Measurements from ENCODE around the gene EGF. TPM values are rescaled to one million over a fixed set of nuclear protein-coding genes. Genes with fewer than 3 reads are reported as not detected.

Gene EGF
- polyA plus RNA-seq, 1 donor: 10.3 TPM

DNA sequence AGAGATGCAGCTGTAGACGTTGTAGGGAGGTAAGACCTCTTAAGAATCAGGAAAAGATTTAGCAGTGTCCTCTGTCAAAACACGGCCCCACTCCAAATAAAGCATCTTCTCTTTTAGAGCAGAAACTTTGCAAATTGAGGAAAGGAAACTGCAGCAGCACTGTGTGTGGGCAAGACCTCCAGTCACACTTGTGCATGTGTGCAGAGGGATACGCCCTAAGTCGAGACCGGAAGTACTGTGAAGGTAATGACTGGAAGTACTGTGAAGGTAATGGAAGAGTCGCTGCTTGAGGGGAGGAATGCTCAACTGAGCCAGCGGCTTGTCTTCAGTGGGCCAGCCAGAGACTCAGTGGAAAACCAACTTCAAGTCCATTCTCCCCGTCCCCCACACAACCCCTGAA, 46.5 kb downstream of the EGF start:
- no peak for DNase-seq (ENCODE audit: low read depth)

DNA sequence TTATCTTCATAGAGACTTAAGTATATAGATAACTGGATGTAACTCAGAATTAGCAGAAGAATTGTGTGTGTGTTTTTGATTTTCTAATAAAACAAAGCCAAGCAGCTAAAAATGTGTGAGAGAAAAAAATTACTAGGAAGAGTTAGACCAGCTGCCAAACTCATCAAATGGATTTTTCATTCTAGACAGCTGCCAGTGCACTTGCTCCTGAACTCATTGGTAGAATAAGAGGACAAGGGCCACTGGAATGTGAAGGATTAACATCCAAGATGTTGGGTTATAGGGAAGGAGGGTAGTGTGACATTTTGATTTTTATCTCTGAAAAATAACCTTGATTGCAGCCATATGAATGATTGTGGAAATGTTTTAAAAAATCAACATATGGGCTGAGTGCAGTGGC, 49.7 kb downstream of the EGF start:
- DNase-seq (ENCODE audit: low read depth): no peak

DNA sequence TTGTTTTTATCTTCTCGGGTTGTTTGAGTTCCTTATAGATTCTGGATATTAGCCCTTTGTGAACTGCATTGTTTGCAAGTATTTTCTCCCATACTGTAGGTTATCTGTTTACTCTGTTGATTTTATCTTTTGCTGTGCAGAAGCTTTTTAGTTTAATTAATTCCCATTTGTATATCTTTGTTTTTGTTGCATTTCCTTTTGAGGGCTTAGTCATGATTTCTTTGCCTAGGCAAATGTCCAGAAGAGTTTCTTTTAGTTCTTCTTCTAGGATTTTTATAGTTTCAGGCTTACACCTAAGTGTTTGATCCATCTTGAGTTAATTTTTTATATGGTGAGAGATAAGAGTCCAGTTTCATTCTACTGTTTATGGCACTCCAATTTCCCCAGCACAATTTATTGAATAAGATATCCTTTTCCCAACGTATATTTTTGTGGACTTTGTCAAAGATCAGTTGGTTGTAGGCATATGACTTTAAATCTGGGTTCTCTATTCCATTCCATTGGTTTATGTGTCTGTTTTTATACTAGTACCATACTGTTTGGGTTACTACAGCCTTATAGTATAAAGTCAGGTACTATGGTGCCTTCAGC, 54.3 kb downstream of the EGF start:
- no peak for DNase-seq (ENCODE audit: low read depth)

DNA sequence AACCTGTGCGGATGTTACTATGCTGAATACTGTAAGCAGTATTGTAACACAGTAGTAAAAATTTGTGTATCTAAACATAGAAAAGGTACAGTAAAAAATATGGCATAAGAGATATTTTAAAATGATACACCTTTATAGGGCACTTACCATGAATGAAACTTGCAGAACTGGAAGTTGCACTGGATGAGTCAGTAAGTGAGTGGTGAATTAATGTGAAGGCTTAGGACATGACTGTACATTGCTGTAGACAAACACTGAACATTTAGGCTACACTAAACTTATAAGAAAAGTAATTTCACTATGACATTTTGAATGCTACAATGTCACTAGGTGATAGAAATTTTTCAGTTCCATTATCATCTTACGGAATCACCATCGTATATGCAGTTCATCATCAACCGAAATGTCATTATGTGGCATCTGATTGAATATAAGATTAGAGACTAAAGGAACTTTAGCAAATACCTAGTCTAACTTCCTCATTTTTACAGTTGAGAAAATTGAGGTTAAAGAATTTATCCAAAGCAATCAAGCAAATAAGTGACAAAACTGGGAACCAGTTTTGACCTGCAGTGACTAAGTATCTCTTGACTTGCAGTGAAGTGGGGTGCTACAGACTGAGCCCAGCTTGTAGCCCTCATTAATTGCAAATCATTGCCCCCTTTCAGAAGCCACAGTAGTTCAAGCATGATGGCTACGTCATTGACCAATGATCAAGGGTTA, 55.3 kb downstream of the EGF start:
- DNase-seq (ENCODE audit: low read depth): no peak

DNA sequence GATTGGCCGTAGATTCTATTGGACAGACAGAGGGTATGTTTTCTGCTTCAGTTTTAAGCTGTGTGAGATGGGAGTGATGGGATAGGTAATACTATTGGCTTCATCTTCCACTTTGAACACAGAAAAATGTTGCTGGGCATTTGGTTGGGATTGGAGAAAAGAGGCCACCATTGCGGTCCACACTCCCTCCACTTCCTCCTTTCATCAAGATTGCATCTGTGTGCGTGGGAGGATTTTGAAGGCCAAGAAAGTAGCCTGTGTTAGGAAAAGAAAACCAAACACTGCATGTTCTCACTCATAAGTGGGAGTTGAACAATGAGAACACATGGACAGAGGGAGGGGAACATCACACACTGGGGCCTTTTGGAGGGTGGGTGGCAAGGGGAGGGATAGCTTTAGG, 56.4 kb downstream of the EGF start:
- no peak for DNase-seq (ENCODE audit: low read depth)

DNA sequence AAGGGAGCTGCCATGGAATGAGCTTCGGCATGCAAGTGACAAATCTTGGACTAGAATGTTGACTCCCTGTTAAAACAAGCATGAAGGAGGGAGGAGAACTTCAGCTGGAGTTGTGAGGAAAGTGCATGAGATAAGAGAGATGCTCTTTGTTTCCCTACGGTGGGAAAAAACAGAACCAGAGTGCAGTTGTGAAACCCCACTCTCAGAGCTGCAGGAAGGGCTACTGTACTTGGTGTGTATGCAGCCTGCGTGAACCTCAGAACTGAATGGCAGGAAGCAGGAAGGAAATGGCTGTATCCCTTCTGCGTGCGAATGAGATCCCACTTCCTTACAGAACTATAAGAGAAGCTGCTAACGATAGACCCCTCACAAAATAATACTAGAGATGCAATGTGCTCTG, 57.2 kb downstream of the EGF start:
- no peak for DNase-seq (ENCODE audit: low read depth)

DNA sequence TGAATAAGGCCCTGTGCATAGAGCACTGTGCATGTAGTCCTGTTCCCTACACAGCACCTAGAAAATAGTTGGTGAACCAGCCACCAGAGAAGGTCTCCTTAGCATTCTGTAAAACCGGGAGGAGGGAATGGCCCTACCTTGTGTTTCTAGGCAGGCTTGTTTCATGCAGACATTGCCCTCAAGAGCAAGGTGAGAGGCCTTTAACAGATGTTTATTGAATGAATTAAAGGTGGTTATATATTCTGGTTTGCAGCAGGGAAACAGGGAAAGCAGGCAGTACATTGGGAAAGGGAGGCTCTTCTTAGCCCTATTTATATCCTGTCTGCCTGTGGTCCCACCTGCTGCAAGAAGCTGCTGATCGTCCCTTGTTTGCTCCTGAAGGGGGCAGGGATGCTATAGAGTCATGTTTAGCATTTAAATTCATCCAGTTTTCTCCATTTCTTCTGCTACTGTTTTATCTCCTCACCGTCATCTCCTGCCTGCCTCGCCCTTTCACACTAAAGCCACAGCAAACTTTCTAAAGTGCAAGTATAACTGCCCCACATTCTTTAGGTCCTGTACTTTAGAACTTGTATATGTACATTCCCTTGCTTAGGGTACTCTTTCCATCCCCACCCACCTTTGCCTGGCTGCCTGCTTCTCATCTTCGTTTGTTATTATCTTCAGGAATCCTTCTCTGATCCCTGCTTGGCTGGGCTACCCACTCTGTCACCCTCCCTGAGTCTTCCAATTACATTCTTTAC, 60.3 kb downstream of the EGF start:
- DNase-seq (ENCODE audit: low read depth): no peak

DNA sequence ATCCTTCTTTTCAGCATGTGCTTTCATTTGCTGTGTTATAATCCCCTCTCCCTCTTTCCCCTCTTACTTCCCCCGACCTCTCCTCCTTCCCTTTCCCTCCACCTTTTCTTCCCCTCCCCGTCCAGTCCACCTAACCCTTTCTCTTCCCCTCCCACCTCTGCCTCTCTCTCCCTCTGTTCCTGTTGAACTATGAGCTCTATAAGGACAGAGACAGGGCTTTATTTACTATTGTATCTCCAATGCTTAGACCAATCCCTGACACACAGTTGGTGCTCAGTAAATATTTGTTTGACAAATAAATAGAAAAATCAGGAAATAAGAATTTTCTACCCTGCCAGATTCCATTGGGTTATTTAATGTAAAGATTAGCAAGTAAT, 60.8 kb downstream of the EGF start:
- DNase-seq (ENCODE audit: low read depth): no peak

DNA sequence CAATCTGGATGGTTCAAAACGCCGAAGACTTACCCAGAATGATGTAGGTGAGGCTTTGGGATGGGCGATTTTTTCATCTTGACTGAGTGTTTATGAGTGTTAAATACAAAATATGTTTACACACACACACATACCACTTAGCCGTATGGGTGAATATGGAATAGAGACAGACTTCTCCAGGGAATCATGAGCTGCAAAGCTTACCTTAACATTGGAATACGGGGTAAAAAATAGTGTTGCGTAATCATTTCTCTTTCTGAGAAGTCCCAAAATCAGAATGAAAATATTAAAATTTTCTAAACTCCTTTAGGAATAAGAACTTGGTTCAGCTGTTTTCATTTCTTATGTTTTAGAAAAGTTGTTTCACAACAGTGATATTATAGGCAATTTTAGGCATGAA, 63.5 kb downstream of the EGF start:
- DNase-seq (ENCODE audit: low read depth): no peak

DNA sequence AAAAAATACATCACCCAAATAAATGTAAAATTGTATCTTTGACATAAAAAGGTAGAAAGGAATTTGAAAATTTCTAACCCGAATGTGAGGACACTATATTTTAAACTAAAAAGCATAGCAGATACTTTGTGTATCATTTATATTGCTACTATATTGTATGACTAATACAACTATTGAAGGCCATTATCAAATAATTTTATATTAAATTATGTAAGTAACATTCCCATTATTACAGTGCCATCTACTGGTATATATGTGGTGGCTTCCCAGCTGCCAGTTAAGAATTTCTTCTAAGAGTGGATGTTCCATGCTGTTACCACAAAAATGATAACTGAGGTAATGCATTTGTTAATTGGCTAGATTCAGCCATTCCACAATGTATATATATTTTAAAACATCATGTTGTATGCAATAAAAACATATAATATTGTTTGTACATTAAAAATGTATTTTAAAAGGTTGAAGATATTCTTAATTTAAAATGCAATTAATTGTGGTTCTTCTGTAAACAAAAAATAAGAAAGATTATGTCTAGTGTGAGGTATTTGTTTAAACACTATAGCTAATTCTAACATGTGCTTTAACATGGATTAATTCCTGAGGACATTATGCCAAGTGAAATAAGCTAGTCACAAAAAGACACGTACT, 65.3 kb downstream of the EGF start:
- DNase-seq (ENCODE audit: low read depth): no peak

DNA sequence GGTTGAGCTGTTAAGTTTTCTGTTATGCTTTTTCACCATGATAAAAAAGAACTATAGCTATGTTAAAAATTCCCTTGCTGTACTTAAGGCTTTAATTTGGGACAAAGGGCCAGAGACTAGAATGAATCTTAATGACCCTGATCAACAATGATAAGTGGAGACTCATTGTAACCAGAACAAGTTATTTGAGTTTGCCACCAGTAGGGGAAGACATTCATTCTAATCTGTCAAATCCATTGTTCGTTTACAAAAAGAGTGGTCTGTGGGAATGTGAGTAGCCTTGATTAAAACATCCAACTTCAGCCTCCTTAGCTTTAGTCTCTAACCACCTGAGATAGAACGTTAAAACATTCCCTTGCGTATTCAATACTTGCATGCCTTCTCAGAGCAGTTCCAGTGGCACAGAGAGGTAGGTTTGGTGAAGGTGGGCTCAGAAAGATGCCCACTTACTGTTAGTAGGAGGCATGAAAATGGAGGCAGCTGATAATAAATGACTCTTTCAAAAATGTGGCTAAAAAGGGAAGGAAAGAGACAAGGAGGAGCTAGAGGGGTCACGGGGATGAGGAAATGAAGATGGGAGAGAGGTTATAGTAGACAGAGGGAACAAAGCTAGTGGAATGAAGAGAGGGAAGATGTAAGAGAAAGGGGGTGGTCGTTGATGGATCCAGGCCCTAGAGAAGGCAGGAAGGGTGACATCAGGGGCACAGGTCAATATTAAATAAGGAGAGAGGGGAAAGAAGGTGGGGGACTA, 66.2 kb downstream of the EGF start:
- DNase-seq (ENCODE audit: low read depth): no peak

DNA sequence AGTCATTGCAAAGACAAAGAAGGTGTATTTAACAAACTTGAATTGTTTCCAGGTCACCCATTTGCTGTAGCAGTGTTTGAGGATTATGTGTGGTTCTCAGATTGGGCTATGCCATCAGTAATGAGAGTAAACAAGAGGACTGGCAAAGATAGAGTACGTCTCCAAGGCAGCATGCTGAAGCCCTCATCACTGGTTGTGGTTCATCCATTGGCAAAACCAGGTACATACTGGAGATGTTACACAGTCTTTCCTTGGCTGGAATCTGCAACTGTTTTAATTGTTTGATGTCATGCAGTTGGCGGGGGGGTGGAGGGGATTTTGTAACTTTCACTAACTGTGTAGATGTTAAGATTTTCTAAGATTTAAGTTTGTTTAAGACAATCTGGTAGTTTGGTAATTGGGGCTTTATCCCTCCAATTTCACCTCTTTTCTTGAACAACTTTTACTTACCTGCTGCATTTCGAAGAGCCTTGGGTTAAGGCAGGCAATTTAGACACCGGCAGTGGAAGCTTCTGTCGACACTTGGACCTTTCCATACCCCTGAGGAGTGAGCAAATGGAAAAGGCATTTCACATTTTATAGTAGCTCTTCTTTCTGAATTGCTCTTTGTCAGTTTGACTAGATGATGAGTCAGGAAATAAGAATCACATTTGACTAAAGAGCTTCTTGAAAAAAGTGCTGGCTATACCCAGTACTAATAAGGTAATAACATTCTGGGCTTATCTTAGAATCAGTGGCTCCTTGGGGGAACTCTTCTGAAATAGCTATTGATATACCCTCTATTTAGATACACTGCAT, 67.4 kb downstream of the EGF start:
- DNase-seq (ENCODE audit: low read depth): no peak

DNA sequence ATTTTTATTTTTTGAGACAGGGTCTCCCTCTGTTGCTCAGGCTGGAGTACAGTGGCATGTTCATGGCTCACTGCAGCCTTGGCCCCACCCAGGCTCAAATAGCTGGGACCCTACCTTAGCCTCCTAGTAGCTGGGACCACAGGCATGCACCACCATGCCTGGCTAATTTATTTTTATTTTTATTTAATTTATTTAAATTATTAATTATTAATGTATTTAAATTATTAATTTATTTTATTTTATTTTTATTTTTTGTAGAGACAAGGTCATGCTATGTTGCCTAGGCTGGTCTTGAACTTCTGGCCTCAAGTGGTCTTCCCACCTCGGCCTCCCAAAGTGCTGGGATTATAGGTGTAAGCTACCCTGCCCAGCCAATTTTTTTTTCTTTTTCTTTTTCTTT, 69.3 kb downstream of the EGF start:
- no peak for DNase-seq (ENCODE audit: low read depth)

DNA sequence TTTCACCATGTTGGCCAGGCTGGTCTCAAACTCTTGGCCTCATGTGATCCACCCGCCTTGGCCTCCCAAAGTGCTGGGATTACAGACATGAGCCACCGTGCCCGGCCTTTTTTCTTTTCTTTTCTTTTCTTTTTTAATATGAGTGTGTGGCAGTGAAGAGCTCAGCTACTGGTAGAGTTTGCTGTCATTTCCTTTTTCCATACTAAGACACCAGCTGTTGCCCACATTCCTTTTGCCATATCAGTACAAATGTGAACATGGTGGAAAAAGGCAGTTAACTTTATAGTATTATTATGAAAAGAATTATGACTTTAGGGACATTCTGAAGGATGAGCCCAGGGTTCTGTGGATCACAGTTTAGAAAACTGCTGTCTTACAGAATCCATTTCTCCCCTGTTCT, 69.8 kb downstream of the EGF start:
- DNase-seq (ENCODE audit: low read depth): no peak

DNA sequence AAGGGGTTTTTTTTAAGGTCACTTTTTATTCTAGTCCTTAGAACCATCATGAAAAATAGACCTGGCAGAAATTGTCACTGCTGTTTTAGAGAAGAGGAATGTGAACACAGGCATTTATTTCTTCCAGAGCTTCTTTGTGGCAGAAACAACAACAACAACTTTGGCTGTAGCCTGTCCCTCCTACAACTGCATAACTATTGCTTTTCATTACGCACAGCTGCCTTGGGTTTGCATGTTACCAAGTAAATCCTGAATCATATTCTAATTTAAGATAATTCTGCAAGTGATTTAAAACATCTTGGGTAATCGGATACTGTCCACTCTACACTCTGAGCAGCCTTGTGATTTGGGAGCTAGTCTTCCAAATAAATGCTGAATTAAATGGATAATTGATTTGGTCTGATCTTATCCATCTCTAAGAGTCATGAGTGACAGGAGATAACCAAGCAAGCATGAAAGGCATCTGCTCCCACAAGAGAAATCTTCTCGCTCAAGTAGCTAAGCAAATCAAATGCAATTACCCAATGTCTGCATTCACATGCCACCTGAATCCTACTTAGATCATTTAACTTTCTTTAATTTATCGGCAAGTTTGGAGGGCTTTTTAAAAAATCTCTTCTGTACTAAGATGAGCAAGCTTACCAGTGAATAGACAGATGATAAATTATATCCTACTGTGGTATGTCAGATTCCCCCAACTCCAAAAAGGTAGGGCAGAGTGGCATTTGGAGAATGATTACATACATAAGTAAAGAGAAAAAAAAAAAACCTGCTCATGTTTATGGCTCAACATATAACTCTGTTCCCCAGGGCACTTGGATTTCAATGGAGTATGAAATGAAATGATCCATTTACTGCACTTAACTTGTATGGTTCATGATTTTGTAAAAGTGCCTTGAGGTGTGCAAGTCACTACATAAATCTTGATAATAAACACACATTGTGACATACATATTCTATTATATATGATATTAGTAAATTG, 73.6 kb downstream of the EGF start:
- no peak for DNase-seq (ENCODE audit: low read depth)

DNA sequence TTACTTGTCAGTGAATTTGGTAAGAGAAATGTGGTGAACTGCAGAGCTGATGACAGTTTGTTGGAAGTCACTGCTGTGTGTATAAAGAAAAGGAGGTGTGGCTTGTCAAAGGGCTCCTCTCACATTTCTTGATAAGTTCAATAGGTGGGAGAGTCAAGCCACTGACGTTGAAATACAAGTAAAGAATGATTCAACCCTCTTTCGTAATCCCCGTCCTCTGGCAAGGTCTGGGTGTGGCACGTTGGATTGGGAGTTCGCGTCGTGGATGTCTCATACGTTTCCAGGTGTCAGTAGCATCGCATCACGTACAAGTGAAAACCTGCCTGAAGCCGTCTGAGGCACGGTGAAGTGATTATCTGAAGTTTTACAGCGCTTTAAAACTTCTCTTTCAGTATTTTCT, 76.4 kb downstream of the EGF start:
- no peak for DNase-seq (ENCODE audit: low read depth)

DNA sequence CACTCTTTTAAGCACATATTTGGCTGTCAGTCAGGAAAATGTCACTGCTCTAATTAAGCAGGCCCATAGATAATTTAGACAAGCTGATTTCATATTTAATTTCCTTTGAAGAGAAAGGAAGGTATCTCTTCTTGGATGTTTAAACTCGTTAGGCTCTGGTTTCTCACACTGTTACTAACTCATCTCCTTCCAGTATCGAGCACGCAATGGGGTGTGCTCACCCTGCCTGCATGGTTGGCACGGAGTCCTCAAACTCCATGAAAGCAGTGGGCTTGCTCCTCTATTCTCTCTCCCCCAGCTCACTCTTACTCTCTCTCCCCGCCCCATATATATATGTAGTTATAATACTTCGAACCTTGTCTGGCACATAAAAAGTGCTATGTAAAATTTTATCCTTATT, 76.9 kb downstream of the EGF start:
- DNase-seq (ENCODE audit: low read depth): no peak

DNA sequence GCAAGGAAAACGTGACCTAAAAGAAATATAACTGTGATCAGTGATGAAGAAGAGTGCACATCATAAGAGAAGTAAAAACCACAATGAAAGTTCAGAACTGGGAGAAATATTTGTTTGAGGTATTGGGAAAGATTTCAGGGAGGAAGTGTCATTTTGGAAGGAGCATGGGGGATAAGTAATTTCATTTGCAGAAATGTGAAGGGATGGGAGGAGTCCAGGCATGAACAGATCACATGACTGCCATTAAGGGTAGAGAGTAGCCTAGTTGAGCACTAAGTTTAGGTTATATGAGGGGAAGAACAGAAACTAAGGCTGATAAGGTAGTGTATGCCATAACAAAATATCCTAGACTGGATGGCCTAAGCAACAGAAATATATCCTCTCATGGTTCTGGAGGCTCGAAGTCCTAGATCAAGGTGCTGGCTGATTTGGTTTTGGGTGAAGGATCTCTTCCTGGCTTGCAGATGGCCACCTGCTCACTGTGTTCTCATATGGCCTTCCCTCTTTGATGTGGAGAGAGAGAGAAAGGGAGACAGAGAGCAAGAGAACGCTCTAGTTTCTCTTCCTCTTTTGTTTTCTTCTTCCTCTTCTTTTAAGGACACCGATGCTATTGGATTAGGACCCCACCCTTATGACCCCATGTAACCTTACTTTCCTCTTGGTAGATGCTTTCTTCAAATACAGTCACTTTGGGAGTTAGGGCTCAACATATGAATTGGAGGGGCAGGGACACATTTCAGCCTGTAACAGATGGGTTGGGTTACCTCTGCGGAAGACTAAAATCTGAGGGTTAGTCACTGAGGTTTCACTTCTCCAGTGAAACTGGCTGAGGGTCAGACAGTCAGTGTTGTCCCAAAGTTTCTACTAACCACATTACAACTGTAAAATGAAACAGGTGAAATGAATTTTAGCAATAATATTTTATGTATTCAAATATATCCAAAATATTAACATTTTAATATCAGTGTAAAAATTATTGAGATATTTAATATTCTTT, 77.9 kb downstream of the EGF start:
- DNase-seq (ENCODE audit: low read depth): no peak

DNA sequence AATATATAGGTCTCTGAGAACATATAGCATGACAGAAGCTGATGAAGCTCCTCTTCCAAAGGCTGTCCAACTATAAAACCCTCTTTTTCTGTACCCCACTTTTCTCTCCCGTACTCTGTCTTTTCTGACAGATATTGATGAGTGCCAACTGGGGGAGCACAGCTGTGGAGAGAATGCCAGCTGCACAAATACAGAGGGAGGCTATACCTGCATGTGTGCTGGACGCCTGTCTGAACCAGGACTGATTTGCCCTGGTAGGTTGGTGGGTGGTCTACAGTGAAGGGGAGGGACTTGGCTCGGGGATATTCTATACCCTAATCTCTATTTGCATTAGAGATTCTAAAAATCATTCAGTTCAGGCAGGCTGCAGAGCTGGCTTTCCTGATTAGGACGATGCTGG, 80.4 kb downstream of the EGF start:
- no peak for DNase-seq (ENCODE audit: low read depth)

Data from forelimb muscle (tissue), 1 donor.